ENCODE data around the gene OSBPL10. TPM values are rescaled to one million over a fixed set of nuclear protein-coding genes. Genes with fewer than 3 reads are reported as not detected.

OSBPL10 gene
- total RNA-seq, 2 donors from 2014 or later: 0.90 to 11.5 TPM

DNA sequence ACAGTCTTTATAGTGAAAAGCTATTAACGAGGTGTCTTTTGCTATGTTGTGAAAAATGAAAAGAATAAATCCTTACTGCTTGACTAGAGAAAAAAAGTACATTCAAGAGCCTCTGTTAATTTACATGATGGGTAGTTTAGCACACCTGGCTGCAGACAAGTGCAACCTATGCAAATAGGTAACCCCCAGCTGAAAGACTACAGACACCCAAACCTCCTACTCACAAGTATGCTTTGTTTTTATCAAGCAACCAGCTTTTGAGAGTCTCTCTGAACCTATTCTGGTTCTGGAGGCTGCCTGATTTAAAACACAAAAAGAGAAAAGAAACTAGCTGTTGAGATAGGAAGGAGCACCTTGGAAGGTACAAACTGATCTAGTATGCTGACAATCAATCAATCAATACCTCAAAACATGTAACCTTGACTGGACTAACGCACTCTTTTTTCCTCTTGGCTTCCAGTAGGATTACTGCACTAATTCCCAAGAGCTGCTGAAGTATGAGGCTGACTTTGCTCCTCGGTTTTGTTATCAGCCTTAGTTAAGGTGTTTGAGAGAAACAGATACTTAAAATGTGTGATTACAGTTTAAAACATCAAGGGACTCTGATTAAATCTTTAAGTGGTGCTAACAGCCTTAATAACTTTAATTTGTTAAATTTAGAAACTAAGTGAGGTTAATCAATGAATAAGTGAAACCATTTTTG is 63.6 kb downstream of the OSBPL10 start:
- Mint-ChIP-seq H3K27me3 (peaks cover 5% of the 10 kb centered on the region), H3K9me3 (peaks cover 16% of the 10 kb centered on the region), H3K27ac (no peak overlapping the region), H3K4me1 (peaks cover 5% of the 10 kb centered on the region), H3K4me3 (no peak overlapping the region), H3K36me3 (ENCODE audit: low read depth) (no peaks in the 10 kb centered on the region)
- no peak for ATAC-seq (replicated peaks)

DNA sequence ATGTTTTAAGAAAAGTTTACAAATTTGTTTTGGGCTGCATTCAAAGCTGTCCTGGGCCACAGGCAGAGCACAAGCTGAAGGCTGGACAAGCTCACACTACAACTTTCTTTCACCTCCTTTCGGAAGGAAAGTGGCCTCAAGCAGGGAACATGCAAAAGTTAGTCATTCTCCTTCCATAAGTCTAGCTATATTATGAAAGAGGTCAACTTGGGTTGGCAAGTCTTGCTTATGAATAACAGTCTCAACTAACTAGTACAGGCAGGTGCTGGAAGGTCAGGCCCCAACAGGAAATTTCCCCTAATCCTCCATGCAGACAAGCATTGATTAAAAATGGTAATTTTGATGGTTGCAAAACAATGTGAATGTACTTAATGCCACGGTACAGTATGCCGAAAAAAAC is 69.4 kb downstream of the OSBPL10 start:
- Mint-ChIP-seq H3K4me3 (no peak overlapping the region), H3K27ac (no peak overlapping the region), H3K9me3 (peaks cover 4% of the 10 kb centered on the region), H3K36me3 (ENCODE audit: low read depth) (no peaks in the 10 kb centered on the region), H3K4me1 (no peaks in the 10 kb centered on the region), H3K27me3 (no peaks in the 10 kb centered on the region)
- ATAC-seq (replicated peaks): no peak

DNA sequence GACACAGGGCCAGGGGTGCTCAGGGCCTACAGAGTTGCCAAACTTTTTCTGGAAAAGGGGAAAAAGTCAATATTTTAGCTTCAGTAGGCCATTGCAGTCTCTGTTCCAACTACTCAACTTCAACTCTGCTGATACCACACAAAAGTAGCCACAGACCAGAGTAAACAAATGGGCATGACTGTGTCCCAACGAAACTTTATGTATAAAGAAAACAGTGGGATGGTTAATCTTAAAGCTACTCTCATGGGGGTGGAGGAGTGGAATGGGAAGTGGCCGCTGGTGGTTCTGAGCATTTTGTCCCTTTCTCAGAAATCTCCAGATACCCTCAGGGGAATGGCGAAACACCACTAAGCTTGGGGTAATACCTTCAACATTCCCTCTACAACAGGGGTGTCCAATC is 69.9 kb downstream of the OSBPL10 start:
- Mint-ChIP-seq H3K36me3 (ENCODE audit: low read depth) (no peaks in the 10 kb centered on the region), H3K4me3 (no peak overlapping the region), H3K4me1 (no peaks in the 10 kb centered on the region), H3K27ac (no peak overlapping the region), H3K9me3 (peaks cover 4% of the 10 kb centered on the region), H3K27me3 (no peaks in the 10 kb centered on the region)
- no peak for ATAC-seq (replicated peaks)

DNA sequence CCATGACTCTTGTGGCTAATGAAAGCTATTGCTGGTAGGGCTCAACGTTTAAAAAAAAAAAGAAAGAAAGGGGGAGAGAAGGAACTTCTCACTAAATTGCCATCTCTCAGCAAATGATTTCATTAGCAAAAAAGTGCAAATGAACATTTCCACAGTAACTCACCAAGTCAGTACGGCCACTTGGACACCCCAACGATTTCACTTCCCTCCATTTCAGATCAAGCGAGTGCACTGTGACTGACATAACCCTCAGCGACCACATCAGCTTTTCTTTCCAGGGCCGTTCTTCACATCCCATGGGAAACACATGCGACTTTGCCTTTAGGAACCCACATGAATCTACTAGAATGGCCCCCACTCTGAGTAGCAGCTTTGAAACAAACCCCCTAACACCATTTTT is 71.6 kb downstream of the OSBPL10 start:
- Mint-ChIP-seq H3K9me3 (no peaks in the 10 kb centered on the region), H3K27ac (no peak overlapping the region), H3K4me3 (no peak overlapping the region), H3K36me3 (ENCODE audit: low read depth) (no peaks in the 10 kb centered on the region), H3K4me1 (no peaks in the 10 kb centered on the region), H3K27me3 (no peaks in the 10 kb centered on the region)
- ATAC-seq (replicated peaks): no peak

DNA sequence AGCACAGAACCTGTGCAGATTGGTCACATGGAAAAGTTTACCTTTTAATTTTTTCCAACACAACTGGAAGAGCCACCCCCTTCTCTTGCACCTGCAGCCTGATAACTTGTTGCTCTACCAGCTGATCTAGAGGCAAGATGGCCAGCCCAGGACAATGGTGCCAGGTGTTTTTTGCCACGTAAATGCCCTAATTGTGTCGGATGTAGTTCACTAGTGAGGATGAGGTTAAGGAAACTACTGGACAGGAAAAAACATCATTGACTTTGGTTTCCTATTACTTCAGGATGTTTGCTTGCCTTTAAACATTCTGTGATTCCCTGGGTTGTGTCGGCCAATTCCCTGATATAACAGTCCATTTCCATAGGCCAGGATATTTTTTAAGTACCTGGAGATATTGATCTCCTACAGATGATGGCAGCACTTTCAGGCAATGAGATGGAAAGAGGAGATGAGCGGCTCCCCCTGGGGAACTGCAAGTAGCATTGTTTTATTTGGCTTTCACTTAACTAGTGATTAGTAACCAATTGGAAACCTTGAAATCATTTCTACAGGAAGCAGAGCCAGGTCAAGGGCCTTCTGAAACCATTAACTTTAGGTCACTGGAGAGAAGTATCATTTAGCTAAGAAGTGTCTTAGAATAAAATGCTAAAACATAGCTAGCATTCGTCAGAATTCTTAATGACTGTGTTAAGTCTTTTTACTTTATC is 72.5 kb downstream of the OSBPL10 start:
- no peak for ATAC-seq (replicated peaks)

DNA sequence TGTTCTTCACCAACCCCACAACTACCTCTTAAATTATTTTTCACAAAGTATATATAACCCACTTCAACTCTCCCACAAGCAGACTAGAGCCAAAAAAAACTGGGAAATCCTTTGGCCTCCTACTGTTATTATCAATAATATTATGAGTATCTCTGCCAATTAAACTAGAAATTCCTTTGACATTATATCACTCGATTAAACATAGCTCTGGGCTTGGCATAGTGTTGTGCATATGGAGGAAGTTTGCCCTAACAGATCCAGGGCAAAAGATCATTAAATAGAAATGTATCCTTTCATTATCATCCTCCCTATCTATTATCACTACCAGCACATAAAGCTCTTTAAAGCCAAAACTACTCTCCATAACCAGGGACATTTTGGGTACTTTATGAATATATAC is 74.9 kb downstream of the OSBPL10 start:
- Mint-ChIP-seq H3K27me3 (no peaks in the 10 kb centered on the region), H3K4me3 (no peak overlapping the region), H3K36me3 (ENCODE audit: low read depth) (no peaks in the 10 kb centered on the region), H3K9me3 (no peaks in the 10 kb centered on the region), H3K27ac (no peak overlapping the region), H3K4me1 (peaks cover 3% of the 10 kb centered on the region)
- no peak for ATAC-seq (replicated peaks)

More for the DNA sequence above, 72.5 kb downstream of the OSBPL10 start:
- no peaks in the 10 kb centered on the region for H3K27me3 Mint-ChIP-seq
- H3K36me3 Mint-ChIP-seq (ENCODE audit: low read depth): no peaks in the 10 kb centered on the region
- H3K4me3 Mint-ChIP-seq: no peak overlapping the region
- no peaks in the 10 kb centered on the region for H3K4me1 Mint-ChIP-seq
- H3K27ac Mint-ChIP-seq: no peak overlapping the region
- no peaks in the 10 kb centered on the region for H3K9me3 Mint-ChIP-seq

DNA sequence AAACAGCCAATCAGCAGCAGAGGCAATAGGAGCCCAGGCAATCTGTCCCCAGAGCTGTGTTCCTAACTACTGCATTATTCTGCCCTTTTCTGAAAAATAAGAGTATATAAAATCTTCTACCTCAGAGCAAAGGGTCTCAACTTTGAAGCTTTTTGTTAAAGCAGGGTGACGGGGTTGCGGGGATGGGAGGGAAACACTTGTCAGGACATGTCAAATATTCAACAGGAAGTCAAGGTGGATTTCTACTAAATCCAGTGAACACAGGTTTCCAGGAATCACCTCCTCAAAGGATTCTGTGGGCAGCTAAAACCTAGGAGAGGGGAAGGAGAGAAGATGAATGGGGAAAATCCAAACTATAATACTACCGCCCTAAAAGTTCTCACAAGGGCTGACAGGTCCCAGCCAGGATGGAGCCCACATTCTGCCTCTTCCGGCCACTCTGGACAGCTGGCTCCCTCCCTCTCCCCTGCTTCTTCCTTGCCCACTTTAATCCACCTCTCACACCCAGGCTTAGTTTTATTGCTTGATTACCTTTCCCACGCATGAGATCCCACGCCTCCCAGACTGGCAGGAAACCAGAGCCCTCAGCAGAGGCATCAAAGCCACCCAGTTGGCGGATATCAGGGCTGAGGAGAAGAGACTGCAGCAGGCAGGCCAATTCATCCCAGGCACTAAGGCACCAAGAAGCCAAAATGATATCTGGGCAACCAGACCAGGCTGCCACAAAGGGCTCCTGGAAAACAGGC is 77.2 kb downstream of the OSBPL10 start:
- no peaks in the 10 kb centered on the region for H3K27me3 Mint-ChIP-seq
- H3K9me3 Mint-ChIP-seq: no peaks in the 10 kb centered on the region
- ATAC-seq (replicated peaks): no peak
- no peak overlapping the region for H3K27ac Mint-ChIP-seq
- no peaks in the 10 kb centered on the region for H3K36me3 Mint-ChIP-seq (ENCODE audit: low read depth)
- H3K4me3 Mint-ChIP-seq: no peak overlapping the region
- H3K4me1 Mint-ChIP-seq: peaks cover 4% of the 10 kb centered on the region

DNA sequence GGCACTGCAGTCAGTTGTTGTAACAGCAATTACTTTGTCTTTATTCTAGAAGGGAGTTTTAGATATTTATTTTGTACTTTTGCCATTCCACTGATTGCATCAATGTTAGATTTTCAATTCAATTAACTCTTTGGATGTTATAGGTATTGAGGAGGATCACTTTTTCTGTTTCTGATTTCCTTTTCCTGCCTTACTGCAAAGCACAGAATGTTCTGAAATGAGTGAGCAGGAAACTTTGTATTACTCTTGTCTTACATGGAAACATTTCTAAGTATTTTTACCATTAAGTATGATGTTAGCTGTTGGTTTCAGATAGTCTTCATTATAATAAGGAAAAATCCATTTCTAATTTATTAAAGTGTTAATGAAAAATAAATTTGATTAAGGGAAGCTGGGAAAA is 80.5 kb downstream of the OSBPL10 start:
- Mint-ChIP-seq H3K4me1 (peaks cover 4% of the 10 kb centered on the region), H3K36me3 (ENCODE audit: low read depth) (no peaks in the 10 kb centered on the region), H3K4me3 (no peak overlapping the region), H3K9me3 (no peaks in the 10 kb centered on the region), H3K27me3 (peaks cover 8% of the 10 kb centered on the region), H3K27ac (no peak overlapping the region)
- no peak for ATAC-seq (replicated peaks)

DNA sequence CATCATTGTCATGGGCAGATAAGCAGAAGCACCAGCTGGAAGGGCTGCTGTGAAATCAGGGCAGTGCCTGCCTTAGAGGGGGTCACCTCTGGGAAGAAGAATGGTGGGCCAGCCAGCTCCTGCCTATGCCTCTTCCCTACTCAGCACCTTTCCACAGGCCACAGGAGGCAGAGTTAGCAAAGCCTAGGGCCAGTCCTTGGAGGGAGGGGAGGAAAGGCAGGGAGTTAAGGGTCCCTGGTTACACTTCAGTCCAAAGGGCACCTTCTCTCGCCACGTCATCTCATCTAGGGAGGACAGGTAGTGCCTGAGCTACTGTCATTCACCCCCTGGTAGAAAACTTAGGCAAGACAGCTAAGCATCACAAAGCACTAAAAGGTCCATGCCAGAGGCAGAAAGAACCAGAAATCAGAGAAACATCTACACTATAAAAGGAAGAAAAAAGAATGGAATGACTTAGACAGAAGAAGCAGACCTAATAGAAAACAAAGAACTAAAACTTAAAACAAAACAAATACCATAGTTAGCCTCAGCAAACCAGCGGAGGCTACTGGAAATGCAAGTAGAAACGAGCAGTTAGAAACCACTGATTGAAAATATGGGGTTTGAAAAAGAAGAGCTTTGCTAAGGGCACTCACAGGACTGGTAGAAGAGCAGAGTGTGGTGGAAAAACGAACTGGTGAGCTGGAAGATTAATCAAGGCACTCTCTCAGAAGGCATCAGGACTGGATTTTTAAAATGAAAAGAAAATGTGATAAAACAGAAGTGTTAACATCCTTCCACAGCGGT is 84.2 kb downstream of the OSBPL10 start:
- Mint-ChIP-seq H3K36me3 (ENCODE audit: low read depth) (no peaks in the 10 kb centered on the region), H3K4me3 (no peak overlapping the region), H3K27ac (no peak overlapping the region), H3K27me3 (peaks cover 18% of the 10 kb centered on the region), H3K9me3 (no peaks in the 10 kb centered on the region), H3K4me1 (peaks cover 4% of the 10 kb centered on the region)
- ATAC-seq (replicated peaks): no peak

DNA sequence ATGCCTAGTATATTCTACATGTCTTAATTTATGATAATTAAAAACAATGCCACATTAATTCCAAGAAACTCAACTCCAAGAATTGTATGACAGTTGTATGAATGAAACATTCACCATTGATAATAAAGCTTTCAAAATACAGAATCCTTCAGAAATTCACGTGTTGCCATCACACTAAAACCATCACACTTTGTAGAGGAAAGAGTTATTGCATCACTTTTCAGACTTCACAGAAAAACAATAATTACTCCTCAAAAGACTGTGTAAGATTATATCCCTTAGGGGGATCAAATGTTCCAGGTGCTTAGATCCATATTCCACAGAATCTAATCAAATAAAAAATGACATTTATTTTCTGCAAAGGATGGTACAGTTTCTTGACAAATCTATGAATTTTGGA is 85.0 kb downstream of the OSBPL10 start:
- Mint-ChIP-seq H3K9me3 (no peaks in the 10 kb centered on the region), H3K27me3 (peaks cover 19% of the 10 kb centered on the region), H3K36me3 (ENCODE audit: low read depth) (no peaks in the 10 kb centered on the region), H3K4me3 (no peak overlapping the region), H3K4me1 (no peaks in the 10 kb centered on the region), H3K27ac (no peak overlapping the region)
- no peak for ATAC-seq (replicated peaks)

DNA sequence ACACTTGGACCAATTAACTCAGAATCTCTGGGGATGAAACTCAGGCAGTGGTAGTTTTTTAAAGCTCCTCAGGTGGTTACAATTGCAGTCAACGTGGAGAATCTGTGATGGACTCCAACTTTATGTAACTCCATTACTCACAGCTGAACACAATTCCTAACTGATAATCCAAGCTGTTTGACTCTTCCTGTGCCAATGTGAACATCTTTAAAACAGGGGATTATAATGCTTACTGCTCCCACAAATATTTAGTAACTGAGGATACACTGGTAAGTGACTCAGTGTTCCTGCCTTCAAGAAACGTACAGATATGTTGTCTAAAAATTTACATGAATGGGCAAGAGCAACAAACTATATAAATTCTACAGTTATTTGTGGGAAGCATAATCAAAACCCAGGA is 85.6 kb downstream of the OSBPL10 start:
- H3K9me3 Mint-ChIP-seq: no peaks in the 10 kb centered on the region

DNA sequence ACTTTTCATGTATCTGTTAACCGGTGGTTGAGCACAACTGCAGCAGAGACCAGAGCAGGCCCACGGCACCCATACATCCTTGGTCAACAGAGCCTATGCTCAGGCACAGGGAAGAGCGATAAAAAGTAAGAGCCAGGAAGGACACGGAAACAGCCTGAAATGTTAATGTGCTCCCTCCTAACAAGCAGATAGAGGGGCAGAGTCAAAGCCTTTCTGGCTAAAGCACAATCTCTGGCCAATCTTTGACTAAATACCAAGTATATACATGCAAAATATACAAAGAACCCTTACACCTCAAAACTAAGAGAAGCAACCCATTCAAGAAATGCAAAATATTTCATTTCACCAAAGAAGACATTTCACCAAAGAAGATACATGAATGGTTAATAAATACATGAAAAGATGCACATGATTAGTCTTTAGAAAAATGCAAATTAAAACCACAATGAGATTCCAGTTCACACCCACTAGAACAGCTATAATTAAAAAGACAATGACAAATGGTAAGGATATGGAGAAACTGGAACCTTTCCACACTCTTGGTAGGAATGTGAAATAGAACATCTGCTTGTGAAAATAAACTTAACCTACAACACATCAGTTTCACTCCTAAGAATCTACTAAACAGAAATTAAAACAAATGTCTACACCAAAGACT is 88.0 kb downstream of the OSBPL10 start:
- Mint-ChIP-seq H3K27ac (no peak overlapping the region), H3K36me3 (ENCODE audit: low read depth) (no peaks in the 10 kb centered on the region), H3K9me3 (no peaks in the 10 kb centered on the region), H3K27me3 (peaks cover 19% of the 10 kb centered on the region), H3K4me1 (no peaks in the 10 kb centered on the region), H3K4me3 (no peak overlapping the region)
- ATAC-seq (replicated peaks): no peak

More for the DNA sequence above, 85.6 kb downstream of the OSBPL10 start:
- ATAC-seq (replicated peaks): no peak
- no peaks in the 10 kb centered on the region for H3K4me1 Mint-ChIP-seq
- H3K4me3 Mint-ChIP-seq: no peak overlapping the region
- H3K27me3 Mint-ChIP-seq: peaks cover 19% of the 10 kb centered on the region
- no peaks in the 10 kb centered on the region for H3K36me3 Mint-ChIP-seq (ENCODE audit: low read depth)
- H3K27ac Mint-ChIP-seq: no peak overlapping the region

DNA sequence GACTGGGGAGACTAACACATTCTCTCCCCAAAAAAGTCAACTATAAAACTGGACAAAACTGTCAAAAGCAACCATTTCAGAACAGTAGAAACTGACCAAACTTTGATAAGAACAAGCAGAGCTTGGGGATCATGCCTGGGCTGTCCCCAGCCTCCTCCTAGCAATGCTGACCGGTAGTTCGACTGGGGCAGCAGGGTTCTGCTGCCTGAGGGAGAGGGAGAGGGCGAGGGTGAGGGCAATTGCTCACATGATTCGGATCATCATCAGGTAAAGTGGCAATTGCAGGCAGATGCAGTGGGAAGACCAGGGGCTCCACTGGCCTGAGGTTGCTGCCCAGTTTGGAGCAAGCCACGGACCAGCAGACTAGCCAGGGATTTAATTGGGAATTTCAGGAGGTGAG is 88.6 kb downstream of the OSBPL10 start:
- Mint-ChIP-seq H3K4me1 (no peaks in the 10 kb centered on the region), H3K4me3 (no peak overlapping the region), H3K36me3 (ENCODE audit: low read depth) (no peaks in the 10 kb centered on the region), H3K27me3 (peaks cover 19% of the 10 kb centered on the region), H3K27ac (no peak overlapping the region), H3K9me3 (no peaks in the 10 kb centered on the region)
- no peak for ATAC-seq (replicated peaks)

DNA sequence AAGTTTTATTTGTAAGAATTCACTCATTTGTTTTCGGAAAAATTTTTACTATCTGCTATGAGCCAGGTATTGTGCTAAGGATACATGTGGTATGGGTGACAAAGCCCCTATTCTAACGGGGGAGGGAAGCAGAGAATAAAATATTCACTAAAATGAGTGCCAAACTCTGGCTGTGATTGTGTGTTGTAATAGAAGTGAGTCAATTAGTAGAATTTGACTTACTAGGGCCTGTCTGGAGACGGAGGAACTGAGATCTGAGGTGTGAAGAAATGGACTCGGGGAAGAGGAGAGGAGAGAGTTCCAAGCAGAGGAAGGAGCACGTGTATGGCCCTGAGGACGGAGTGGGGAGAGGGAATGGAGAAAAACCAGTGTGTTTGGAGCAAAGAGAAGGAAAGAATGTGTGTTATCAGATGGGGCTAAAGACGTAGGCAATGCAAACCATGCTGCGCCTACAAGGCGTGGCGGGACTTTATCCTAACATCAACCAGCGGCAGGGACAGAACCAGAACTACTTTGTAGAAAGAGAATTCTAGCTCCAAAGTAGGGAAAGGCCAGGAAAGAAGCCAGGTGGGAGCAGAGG is 89.1 kb downstream of the OSBPL10 start:
- no peaks in the 10 kb centered on the region for H3K9me3 Mint-ChIP-seq

More for the DNA sequence above, 89.1 kb downstream of the OSBPL10 start:
- ATAC-seq (replicated peaks): no peak
- Mint-ChIP-seq H3K36me3 (ENCODE audit: low read depth) (no peaks in the 10 kb centered on the region), H3K4me1 (no peaks in the 10 kb centered on the region), H3K27ac (no peak overlapping the region), H3K27me3 (peaks cover 19% of the 10 kb centered on the region), H3K4me3 (no peak overlapping the region)

All from activated T-helper 17 cell treated with anti-CD3 and anti-CD28 coated beads, Interleukin-2, amount 50 U/mL, for 72 hours (primary cell).